ENCODE results near the gene THNSL1.

- TF ChIP-seq TCF7 (CRISPR knock-in tag; IDR thresholded peaks at IDR 0.05; ENCODE audit: low read depth), result no peak
- TF ChIP-seq PRDM15 (CRISPR knock-in tag; IDR thresholded peaks at IDR 0.05), result no peak
- TF ChIP-seq MAX (CRISPR knock-in tag; IDR thresholded peaks at IDR 0.05), result no peak
- TF ChIP-seq MLX (CRISPR knock-in tag; IDR thresholded peaks at IDR 0.05), result no peak
- no peak for TF ChIP-seq CTCF (IDR thresholded peaks at IDR 0.05)
- TF ChIP-seq ZBTB21 (CRISPR knock-in tag; IDR thresholded peaks at IDR 0.05; ENCODE audit: borderline replicate concordance), result no peak
- no peak for TF ChIP-seq CREM (CRISPR knock-in tag; IDR thresholded peaks at IDR 0.05)
- no peak for TF ChIP-seq SP1 (CRISPR knock-in tag; conservative IDR thresholded peaks at IDR 0.05)
- TF ChIP-seq ZNF121 (CRISPR knock-in tag; IDR thresholded peaks at IDR 0.05), result no peak
Measured at GRCh38 chr10:24989867-24990266, 26.5 kb upstream of the THNSL1 start.

Data from WTC11 (cell line).